GM19023 (cell line): ENCODE data around the gene POMGNT1.
"Not testable (repeated sequence)": the region's sequence is repeated elsewhere in the genome, so short reads cannot be mapped to it uniquely, and the experiment has no call there.

Experiments used
- ATAC-seq: cut with Tn5 transposase; IDR thresholded peaks from one replicate; pipeline ENCODE4 v1.9.1; 2021; ENCODE audit warnings: mild to moderate bottlenecking, moderate library complexity; ENCODE audit not compliant: unreplicated experiment

Gene POMGNT1

GRCh38 chr1:46197964-46198811 lies at the start of gene POMGNT1:
TSS of gene POMGNT1 (minus strand) at chr1:46198434. CDS start at chr1:46197821, 613 bp downstream.
- ATAC-seq, result peak; percentile 93

GRCh38 chr1:46247436-46248121 lies 49.3 kb upstream of the POMGNT1 start, which contains the start of gene RAD54L:
TSS of gene RAD54L (plus strand) at chr1:46247763. CDS start at chr1:46248406, 643 bp downstream.
- ATAC-seq, result peak; percentile 93

- ATAC-seq, result peak; percentile 56
Observed at GRCh38 chr1:46246548-46247435, 48.6 kb upstream of the POMGNT1 start.

GRCh38 chr1:46246136-46246535 lies 47.9 kb upstream of the POMGNT1 start:
- ATAC-seq, result not testable (repeated sequence)

DNA sequence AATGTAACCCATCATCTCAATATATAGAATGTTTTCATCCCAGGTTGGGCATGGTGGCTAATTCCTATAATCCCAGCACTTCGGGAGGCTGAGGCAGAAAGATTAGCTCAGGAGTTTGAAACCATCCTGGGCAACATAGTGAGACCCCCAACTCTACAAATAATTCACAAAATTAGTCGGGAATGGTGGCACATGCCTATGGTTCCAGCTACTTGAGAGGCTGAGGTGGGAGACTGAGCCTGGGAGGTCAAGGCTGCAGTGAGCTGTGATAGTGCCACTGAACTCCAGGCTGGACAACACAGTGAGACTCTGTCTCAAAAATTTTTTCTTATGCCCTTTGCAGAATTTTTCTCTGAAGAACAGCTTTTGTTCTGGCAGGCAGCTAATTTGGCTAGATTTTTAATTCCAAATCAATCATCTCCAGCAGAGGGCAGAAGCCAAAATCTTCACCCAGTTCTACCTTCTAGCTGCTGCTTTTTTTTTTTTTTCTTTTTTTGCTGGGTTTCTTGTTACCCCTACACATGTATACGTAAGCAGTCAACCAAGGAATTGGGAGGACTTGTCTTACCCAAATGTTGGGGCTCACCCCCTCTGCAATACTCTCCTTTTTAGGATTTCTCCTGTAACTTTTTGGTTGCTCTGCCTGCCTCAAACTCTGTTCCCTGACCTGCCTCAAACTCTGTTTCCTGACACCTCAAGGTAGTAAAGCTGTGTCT lies 46.6 kb upstream of the POMGNT1 start:
- ATAC-seq, result no peak

GRCh38 chr1:46243831-46244230 lies 45.6 kb upstream of the POMGNT1 start:
- ATAC-seq, result not testable (repeated sequence)

DNA sequence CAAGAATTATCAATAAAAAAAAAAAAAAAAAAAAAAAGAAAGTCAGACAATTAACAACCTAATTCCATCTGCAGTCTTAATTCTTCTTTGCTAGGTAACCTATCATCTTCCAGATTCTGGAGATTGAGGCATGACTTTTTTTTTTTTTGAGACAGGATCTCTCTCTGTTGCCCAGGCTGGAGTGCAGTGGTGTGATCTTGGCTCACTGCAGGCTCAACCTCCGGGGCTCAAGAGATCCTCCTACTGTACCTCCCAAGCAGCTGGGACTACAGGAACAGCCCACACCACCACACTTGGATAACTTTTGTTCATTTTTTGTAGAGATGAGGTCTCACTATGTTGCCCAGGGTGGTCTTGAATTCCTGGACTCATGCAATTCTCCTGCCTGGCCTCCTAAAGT lies 44.7 kb upstream of the POMGNT1 start:
- no peak for ATAC-seq

- ATAC-seq, result not testable (repeated sequence)
Observed at GRCh38 chr1:46241733-46242132, 43.5 kb upstream of the POMGNT1 start.

DNA sequence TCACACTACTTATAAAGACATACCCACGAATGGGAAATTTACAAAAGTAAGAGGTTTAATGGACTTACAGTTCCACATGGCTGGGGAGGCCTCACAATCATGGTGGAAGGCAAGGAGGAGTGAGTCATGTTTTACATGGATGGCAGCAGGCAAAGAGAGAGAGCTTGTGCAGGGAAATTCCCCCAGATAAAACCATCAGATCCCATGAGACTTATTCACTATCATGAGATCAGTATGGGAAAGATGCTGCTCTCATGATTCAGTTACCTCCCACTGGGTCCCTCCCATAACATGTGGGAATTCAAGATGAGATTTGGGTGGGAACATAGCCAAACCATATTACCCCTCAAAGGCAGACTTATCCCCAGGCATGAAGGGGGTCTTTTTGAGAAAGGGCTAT lies 40.6 kb upstream of the POMGNT1 start:
- not testable (repeated sequence) for ATAC-seq

DNA sequence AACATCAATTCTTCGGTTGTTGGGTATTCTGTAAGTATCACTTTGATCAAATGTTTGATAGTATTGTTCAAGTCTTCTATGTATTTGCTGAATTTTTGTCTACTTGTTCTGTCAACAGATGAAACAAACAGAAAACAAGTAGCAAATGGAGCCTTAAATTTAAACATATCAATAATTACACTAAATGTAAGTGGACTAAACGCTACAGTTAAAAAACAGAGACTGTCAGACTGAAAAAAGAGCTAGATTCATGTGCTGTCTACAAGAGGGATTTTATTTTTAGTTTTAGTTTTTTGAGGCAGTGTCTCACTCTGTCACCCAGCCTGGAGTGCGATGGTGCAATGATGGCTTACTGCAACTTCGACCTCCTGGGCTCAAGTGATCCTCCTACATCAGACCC lies 38.6 kb upstream of the POMGNT1 start:
- no peak for ATAC-seq

- ATAC-seq, result not testable (repeated sequence)
Observed at GRCh38 chr1:46231231-46231630, 33.0 kb upstream of the POMGNT1 start.

DNA sequence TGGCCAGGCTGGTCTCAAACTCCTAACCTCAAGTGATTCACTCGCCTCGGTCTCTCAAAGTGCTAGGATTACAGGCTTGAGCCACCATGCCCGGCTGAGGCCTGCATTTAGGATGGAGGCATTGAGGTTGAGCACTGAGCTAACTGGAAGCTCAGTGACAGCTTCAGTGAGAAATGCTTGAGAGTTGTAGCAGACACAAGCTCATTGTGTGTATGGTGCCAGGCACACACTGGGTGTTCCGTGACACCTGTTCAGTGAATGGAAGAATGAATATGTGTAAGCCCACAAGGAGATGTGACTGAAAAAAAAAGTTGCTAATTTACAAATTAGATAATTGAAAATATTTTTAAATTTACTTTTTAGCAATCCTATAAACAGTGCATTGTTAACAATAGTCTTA lies 26.7 kb upstream of the POMGNT1 start:
- ATAC-seq, result no peak

- ATAC-seq, result no peak
Observed at GRCh38 chr1:46223472-46223943, 25.3 kb upstream of the POMGNT1 start.

DNA sequence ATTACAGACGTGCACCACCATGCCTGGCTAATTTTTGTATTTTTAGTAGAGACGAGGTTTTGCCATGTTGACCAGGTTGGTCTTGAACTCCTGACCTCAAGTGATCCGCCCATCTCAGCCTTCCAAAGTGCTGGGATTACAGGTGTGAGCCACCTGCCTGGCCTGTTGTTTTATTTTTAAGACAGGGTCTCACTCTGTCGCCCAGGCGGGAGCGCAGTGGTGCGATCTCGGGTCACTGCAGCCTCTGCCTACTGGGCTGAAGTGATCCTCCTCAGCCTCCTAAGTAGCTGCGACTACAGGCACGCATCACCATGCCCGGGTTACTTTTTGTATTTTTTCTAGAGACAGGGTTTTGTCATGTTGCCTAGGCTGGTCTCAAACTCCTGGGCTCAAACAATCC lies 24.8 kb upstream of the POMGNT1 start:
- ATAC-seq, result not testable (repeated sequence)

DNA sequence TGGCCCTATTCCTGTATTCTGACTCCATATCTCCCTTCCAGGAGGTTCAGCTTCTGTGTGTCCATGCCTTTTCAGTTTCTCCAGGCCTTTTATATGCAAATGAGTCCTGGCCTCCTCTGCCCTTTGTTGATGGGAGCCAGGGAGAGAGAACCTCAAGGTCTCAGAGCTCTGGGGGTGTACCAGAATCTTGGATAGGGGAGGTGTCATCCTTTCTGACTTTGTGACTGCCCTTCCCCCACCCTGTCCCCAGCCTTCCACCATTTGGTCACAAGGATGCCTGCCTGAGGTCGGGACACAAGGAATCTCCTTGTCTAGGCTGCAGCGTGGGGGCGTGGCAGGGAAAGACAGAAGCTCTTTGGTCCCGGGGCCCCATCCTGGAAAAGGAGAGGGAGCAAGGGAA lies 23.5 kb upstream of the POMGNT1 start:
- ATAC-seq, result no peak

GRCh38 chr1:46220808-46221207 lies 22.6 kb upstream of the POMGNT1 start:
- ATAC-seq, result no peak

GRCh38 chr1:46219551-46220520 lies 21.6 kb upstream of the POMGNT1 start:
- ATAC-seq, result no peak

GRCh38 chr1:46218443-46218842 lies 20.2 kb upstream of the POMGNT1 start:
- no peak for ATAC-seq

DNA sequence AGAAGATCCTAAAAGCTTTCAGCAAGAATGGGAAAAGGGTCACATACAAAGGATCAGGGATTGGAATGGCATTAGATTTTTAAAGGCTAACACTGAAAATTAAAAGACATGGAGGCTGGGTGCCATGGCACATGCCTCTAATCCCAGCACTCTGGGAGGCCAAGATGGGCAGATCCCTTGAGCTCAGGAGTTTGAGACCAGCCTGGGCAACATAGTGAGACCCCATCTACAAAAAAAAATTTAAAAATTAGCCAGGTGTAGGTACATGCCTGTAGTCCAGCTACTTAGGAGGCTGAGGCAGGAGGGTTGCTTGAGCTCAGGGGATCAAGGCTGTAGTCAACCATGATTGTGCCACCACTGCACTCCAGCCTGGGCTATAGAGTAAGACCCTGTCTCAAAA lies 17.3 kb upstream of the POMGNT1 start:
- ATAC-seq, result no peak
